Activated CD4-positive, alpha-beta memory T cell treated with anti-CD3 and anti-CD28 coated beads, Interleukin-2, amount 10 ng/mL, durations not matched to agents 7 days and 5 days (primary cell): ENCODE data around the gene WNK1. TPM values are rescaled to one million over a fixed set of nuclear protein-coding genes. Genes with fewer than 3 reads are reported as not detected.
A peak's percentile ranks its signal among the peaks of the same experiment; 100 is the strongest.

Source experiments
- CTCF ChIA-PET: fragments of 350-600 bp; sonication (Branson Sonifier 250); formaldehyde crosslinking; loops from one replicate; lab custom pipeline; 2021; ENCODE audit warnings: antibody characterized with exemption, inconsistent platforms; lab: Charles Lee
- POLR2A ChIA-PET: fragments of 350-600 bp; sonication (Branson Sonifier 250); formaldehyde crosslinking; loops from one replicate; lab custom pipeline; 2021; ENCODE audit warnings: antibody characterized with exemption; lab: Charles Lee
- DNase-seq: peaks from one replicate; pipeline ENCODE4 v3.0.0-alpha.2; 2020
- H3K27ac Mint-ChIP-seq: one replicate; pipeline ENCODE4 v1.8.0; 2021; ENCODE audit warnings: mild to moderate bottlenecking, mixed read lengths
- H3K27me3 Mint-ChIP-seq: one replicate; pipeline ENCODE4 v1.8.0; 2021; ENCODE audit warnings: mixed read lengths
- H3K36me3 Mint-ChIP-seq: one replicate; pipeline ENCODE4 v1.8.0; 2021; ENCODE audit warnings: low read depth, mixed read lengths
- H3K4me1 Mint-ChIP-seq: one replicate; pipeline ENCODE4 v1.8.0; 2021; ENCODE audit warnings: mixed read lengths
- H3K4me3 Mint-ChIP-seq: one replicate; pipeline ENCODE4 v1.8.0; 2021; ENCODE audit warnings: mild to moderate bottlenecking, mixed read lengths
- H3K9me3 Mint-ChIP-seq: one replicate; pipeline ENCODE4 v1.8.0; 2021; ENCODE audit warnings: mixed read lengths
- total RNA-seq, 2 experiments: library from RNA; stranded (reverse); gene quantifications; one replicate each; pipeline ENCODE4 v1.2.3, GENCODE V29; 2021

The WNK1 gene
- total RNA-seq, 2 experiments from 2014 or later: 154 to 180 TPM

- ChIA-PET POLR2A (no interaction called here), CTCF (no interaction called here)
- no peak for DNase-seq
- Mint-ChIP-seq H3K36me3 (peaks cover 46% of the 10 kb centered on the region), H3K4me1 (peaks cover 36% of the 10 kb centered on the region), H3K27me3 (no peaks in the 10 kb centered on the region), H3K9me3 (no peaks in the 10 kb centered on the region), H3K4me3 (no peak overlapping the region), H3K27ac (no peak overlapping the region)
Measured at GRCh38 chr12:943051-943450, 190.7 kb downstream of the WNK1 start.

GRCh38 chr12:944211-944610 lies 191.8 kb downstream of the WNK1 start:
- ChIA-PET POLR2A (no interaction called here), CTCF (no interaction called here)
- no peak for DNase-seq
- Mint-ChIP-seq H3K36me3 (peaks cover 48% of the 10 kb centered on the region), H3K27me3 (no peaks in the 10 kb centered on the region), H3K4me1 (peaks cover 44% of the 10 kb centered on the region), H3K9me3 (no peaks in the 10 kb centered on the region), H3K27ac (peak overlapping the region; percentile 27), H3K4me3 (no peak overlapping the region)

- Mint-ChIP-seq H3K4me1 (peaks cover 47% of the 10 kb centered on the region), H3K4me3 (no peak overlapping the region), H3K27ac (peak overlapping the region; percentile 37), H3K27me3 (peaks cover under 1% of the 10 kb centered on the region), H3K9me3 (no peaks in the 10 kb centered on the region), H3K36me3 (peaks cover 32% of the 10 kb centered on the region)
- no peak for DNase-seq
- CTCF ChIA-PET: interaction anchor here (0.6 to 1.2 kb wide), 6 partner anchors 18 to 659 kb away, joined by 3 to 4 read pairs (median 3); no protein-coding TSS in a partner anchor
- POLR2A ChIA-PET: interaction anchor here (0.6 kb wide), 1 partner anchor 98 kb away, joined by 3 read pairs; no protein-coding TSS in a partner anchor
Measured at GRCh38 chr12:946212-946611, 193.8 kb downstream of the WNK1 start.

GRCh38 chr12:946631-947030 lies 194.3 kb downstream of the WNK1 start:
- CTCF ChIA-PET: interaction anchor here (0.6 to 1.2 kb wide), 6 partner anchors 18 to 659 kb away, joined by 3 to 4 read pairs (median 3); no protein-coding TSS in a partner anchor

GRCh38 chr12:948238-948637 lies 195.9 kb downstream of the WNK1 start:
- POLR2A ChIA-PET: interaction anchor here (0.9 to 1.6 kb wide), 4 partner anchors 195 to 487 kb away, joined by 3 to 7 read pairs (median 4); no protein-coding TSS in a partner anchor
- CTCF ChIA-PET: interaction anchor here (1.2 to 1.5 kb wide), 3 partner anchors 309 to 493 kb away, joined by 3 to 5 read pairs (median 4); no protein-coding TSS in a partner anchor
- H3K4me3 Mint-ChIP-seq: peak overlapping the region; percentile 85
- H3K27me3 Mint-ChIP-seq: peaks cover 3% of the 10 kb centered on the region
- peaks cover 26% of the 10 kb centered on the region for H3K36me3 Mint-ChIP-seq
- H3K27ac Mint-ChIP-seq: peak overlapping the region; percentile 41
- peaks cover 48% of the 10 kb centered on the region for H3K4me1 Mint-ChIP-seq
- no peaks in the 10 kb centered on the region for H3K9me3 Mint-ChIP-seq
- DNase-seq: no peak

More at GRCh38 chr12:946631-947030, 194.3 kb downstream of the WNK1 start:
- Mint-ChIP-seq H3K4me3 (peak overlapping the region; percentile 3), H3K4me1 (peaks cover 49% of the 10 kb centered on the region), H3K9me3 (no peaks in the 10 kb centered on the region), H3K27ac (peak overlapping the region; percentile 37), H3K27me3 (peaks cover 3% of the 10 kb centered on the region), H3K36me3 (peaks cover 32% of the 10 kb centered on the region)
- no peak for DNase-seq
- POLR2A ChIA-PET: interaction anchor here (0.6 kb wide), 1 partner anchor 99 kb away, joined by 3 read pairs; no protein-coding TSS in a partner anchor

- peak; percentile 98 for DNase-seq
- Mint-ChIP-seq H3K27me3 (peaks cover 3% of the 10 kb centered on the region), H3K4me1 (peaks cover 47% of the 10 kb centered on the region), H3K4me3 (peak within 1 kb of the TSS; percentile 85), H3K36me3 (peaks cover 15% of the 10 kb centered on the region), H3K9me3 (no peaks in the 10 kb centered on the region), H3K27ac (peak within 1 kb of the TSS; percentile 82)
- ChIA-PET POLR2A (interaction anchor here (0.7 to 1.7 kb wide), 14 partner anchors 15 to 652 kb away, joined by 3 to 28 read pairs (median 5); partner anchors contain the start of gene ERC1), CTCF (interaction anchor here (0.5 to 2.0 kb wide), 36 partner anchors 8 to 703 kb away, joined by 3 to 18 read pairs (median 4); partner anchors contain the start of genes CCDC77, ERC1 and WNK1)
Measured at GRCh38 chr12:949453-950191, 197.2 kb downstream of the WNK1 start, which contains the start of gene RAD52. RAD52 (minus strand) TSS chr12:949694; CDS start chr12:933058, 16,636 bp downstream.

- H3K27me3 Mint-ChIP-seq: peaks cover 3% of the 10 kb centered on the region
- no peak for DNase-seq
- H3K9me3 Mint-ChIP-seq: no peaks in the 10 kb centered on the region
- peaks cover 40% of the 10 kb centered on the region for H3K4me1 Mint-ChIP-seq
- POLR2A ChIA-PET: interaction anchor here (0.9 to 1.2 kb wide), 2 partner anchors 41 to 137 kb away, joined by 3 to 4 read pairs; no protein-coding TSS in a partner anchor
- H3K4me3 Mint-ChIP-seq: no peak overlapping the region
- CTCF ChIA-PET: interaction anchor here (1.0 to 2.0 kb wide), 3 partner anchors 137 to 375 kb away, joined by 3 to 7 read pairs (median 6); no protein-coding TSS in a partner anchor
- no peak overlapping the region for H3K27ac Mint-ChIP-seq
- H3K36me3 Mint-ChIP-seq: peaks cover 12% of the 10 kb centered on the region
Measured at GRCh38 chr12:951176-951575, 198.8 kb downstream of the WNK1 start.

- Mint-ChIP-seq H3K27ac (peak overlapping the region; percentile 58), H3K4me1 (peaks cover 21% of the 10 kb centered on the region), H3K9me3 (no peaks in the 10 kb centered on the region), H3K4me3 (no peak overlapping the region), H3K27me3 (peaks cover 3% of the 10 kb centered on the region), H3K36me3 (peaks cover 5% of the 10 kb centered on the region)
- ChIA-PET POLR2A (interaction anchor here (1.3 kb wide), 1 partner anchor 37 kb away, joined by 3 read pairs; the partner anchor contains the start of gene ERC1), CTCF (interaction anchor here (1.0 to 1.2 kb wide), 3 partner anchors 15 to 164 kb away, joined by 3 read pairs; no protein-coding TSS in a partner anchor)
- DNase-seq: no peak
Measured at GRCh38 chr12:953776-954175, 201.4 kb downstream of the WNK1 start.

- Mint-ChIP-seq H3K27me3 (peaks cover 3% of the 10 kb centered on the region), H3K36me3 (no peaks in the 10 kb centered on the region), H3K27ac (no peak overlapping the region), H3K9me3 (no peaks in the 10 kb centered on the region), H3K4me1 (peaks cover 17% of the 10 kb centered on the region), H3K4me3 (no peak overlapping the region)
- no peak for DNase-seq
- POLR2A ChIA-PET: interaction anchor here (1.3 kb wide), 1 partner anchor 36 kb away, joined by 3 read pairs; the partner anchor contains the start of gene ERC1
- CTCF ChIA-PET: no interaction called here
Measured at GRCh38 chr12:954741-955140, 202.4 kb downstream of the WNK1 start.

GRCh38 chr12:955939-956338 lies 203.6 kb downstream of the WNK1 start:
- ChIA-PET CTCF (interaction anchor here (0.6 to 1.4 kb wide), 2 partner anchors 503 to 537 kb away, joined by 3 read pairs; no protein-coding TSS in a partner anchor), POLR2A (no interaction called here)
- Mint-ChIP-seq H3K4me3 (no peak overlapping the region), H3K27ac (no peak overlapping the region), H3K4me1 (peaks cover 14% of the 10 kb centered on the region), H3K27me3 (peaks cover 3% of the 10 kb centered on the region), H3K36me3 (no peaks in the 10 kb centered on the region), H3K9me3 (no peaks in the 10 kb centered on the region)
- DNase-seq: no peak

- POLR2A ChIA-PET: no interaction called here
- DNase-seq: no peak
- Mint-ChIP-seq H3K4me1 (peaks cover 11% of the 10 kb centered on the region), H3K27ac (no peak overlapping the region), H3K4me3 (no peak overlapping the region), H3K9me3 (no peaks in the 10 kb centered on the region), H3K27me3 (no peaks in the 10 kb centered on the region), H3K36me3 (no peaks in the 10 kb centered on the region)
- CTCF ChIA-PET: interaction anchor here (1.0 kb wide), 1 partner anchor 9 kb away, joined by 3 read pairs; the partner anchor contains the start of gene RAD52
Measured at GRCh38 chr12:958588-959123, 206.3 kb downstream of the WNK1 start.
